H1 (cell line): Measurements from ENCODE around the gene SH3BGRL3. TPM values are rescaled to one million over a fixed set of nuclear protein-coding genes. Genes with fewer than 3 reads are reported as not detected.

ENCODE experiments used
- BACH1 ChIP-seq: IDR thresholded peaks from 2 replicates; pipeline ENCODE4 v1.6.1; 2012; ENCODE audit warnings: low read length, improper control_type of control experiment
- CHD7 ChIP-seq: fragments of 300-600 bp; sonication (generic); IDR thresholded peaks from 2 replicates; pipeline ENCODE4 v1.7.1; 2012; ENCODE audit warnings: low read length, moderate library complexity, mild to moderate bottlenecking, inconsistent platforms; ENCODE audit not compliant: insufficient replicate concordance
- POU5F1 ChIP-seq: IDR thresholded peaks from 2 replicates; pipeline ENCODE4 v1.6.1; 2011; ENCODE audit warnings: low read depth, mild to moderate bottlenecking, low read length, moderate library complexity
- SP1 ChIP-seq: IDR thresholded peaks from 2 replicates; pipeline ENCODE4 v1.6.1; 2011; ENCODE audit warnings: low read depth, low read length
- USF2 ChIP-seq: IDR thresholded peaks from 2 replicates; pipeline ENCODE4 v1.6.1; 2011; ENCODE audit warnings: low read length, improper control_type of control experiment
- polyA plus RNA-seq, 7 experiments: library from polyadenylated mRNA; depleted of rRNA in 3 of 7; stranded (reverse) in 5 of 7; unstranded in 2 of 7; fragments of >200 nt in 5 of 7; fragments of 200-250 nt in 2 of 7; gene quantifications; 1 replicate in 5 of 7; 2 replicates in 1 of 7; 4 replicates in 1 of 7; pipeline versions ENCODE4 v1.2.1 to v1.2.3, GENCODE V29; 2011 to 2013; ENCODE audit warnings: missing spikeins in 2 of 7, mixed read lengths in 2 of 7
- total RNA-seq: library from RNA; stranded (reverse); fragmentation: NEBNext Ultra II Directional; extraction: Animal tissue kit (Norgen Biotek cat#: 25700); gene quantifications from 2 replicates; pipeline ENCODE4 v1.2.1, GENCODE V29; 2021

The SH3BGRL3 gene
- total and polyA plus RNA-seq, 2 of the 8 experiments (the other 6 are each of a cell fraction or from before 2014, with no cell fraction given) = 77.8 to 107 TPM

GRCh38 chr1:26289158-26290059, 9.5 kb downstream of the SH3BGRL3 start (continued):
- no peak for TF ChIP-seq CHD7
- no peak for TF ChIP-seq BACH1
- no peak for TF ChIP-seq USF2
- TF ChIP-seq POU5F1 = no peak
- TF ChIP-seq SP1 = no peak
